ENCODE data around the gene GPR17. TPM values are rescaled to one million over a fixed set of nuclear protein-coding genes. Genes with fewer than 3 reads are reported as not detected.
A peak's percentile ranks its signal among the peaks of the same experiment; 100 is the strongest.

Gene GPR17
- total and polyA plus RNA-seq, 12 donors: 0.22 to 16.5 (median 0.46) TPM; not detected in 4

GRCh38 chr2:127650041-127650784 is 4.3 kb downstream of the GPR17 start:
- Histone ChIP-seq H3K27me3 (no peaks in the 10 kb centered on the region), H3K4me1 (peaks cover 70 to 99% (median 92%) of the 10 kb centered on the region in 9 donors), H3K4me3 (peak overlapping the region in 1 of 10 donors; percentile 1), H3K36me3 (peaks cover 0 to 47% (median 3%) of the 10 kb centered on the region in 9 donors), H3K9me3 (no peaks in the 10 kb centered on the region), H3K27ac (peak overlapping the region; percentile 31 to 95 (median 83))
- DNase-seq (peak in 1 of 2 donors; percentile 24), ATAC-seq (peak in 1 of 8 donors; percentile 2)
- intact Hi-C loops (cut with DNase I): no loop called here
- 63 to 72% methylated on average over 17 of the region's 17 CpGs for WGBS, 2 donors
- TF ChIP-seq, protein P1, sequence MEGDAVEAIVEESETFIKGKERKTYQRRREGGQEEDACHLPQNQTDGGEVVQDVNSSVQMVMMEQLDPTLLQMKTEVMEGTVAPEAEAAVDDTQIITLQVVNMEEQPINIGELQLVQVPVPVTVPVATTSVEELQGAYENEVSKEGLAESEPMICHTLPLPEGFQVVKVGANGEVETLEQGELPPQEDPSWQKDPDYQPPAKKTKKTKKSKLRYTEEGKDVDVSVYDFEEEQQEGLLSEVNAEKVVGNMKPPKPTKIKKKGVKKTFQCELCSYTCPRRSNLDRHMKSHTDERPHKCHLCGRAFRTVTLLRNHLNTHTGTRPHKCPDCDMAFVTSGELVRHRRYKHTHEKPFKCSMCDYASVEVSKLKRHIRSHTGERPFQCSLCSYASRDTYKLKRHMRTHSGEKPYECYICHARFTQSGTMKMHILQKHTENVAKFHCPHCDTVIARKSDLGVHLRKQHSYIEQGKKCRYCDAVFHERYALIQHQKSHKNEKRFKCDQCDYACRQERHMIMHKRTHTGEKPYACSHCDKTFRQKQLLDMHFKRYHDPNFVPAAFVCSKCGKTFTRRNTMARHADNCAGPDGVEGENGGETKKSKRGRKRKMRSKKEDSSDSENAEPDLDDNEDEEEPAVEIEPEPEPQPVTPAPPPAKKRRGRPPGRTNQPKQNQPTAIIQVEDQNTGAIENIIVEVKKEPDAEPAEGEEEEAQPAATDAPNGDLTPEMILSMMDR (IDR thresholded peaks at IDR 0.05): peak in 4 of 9 donors; percentile 10 to 43 (median 26)

DNA sequence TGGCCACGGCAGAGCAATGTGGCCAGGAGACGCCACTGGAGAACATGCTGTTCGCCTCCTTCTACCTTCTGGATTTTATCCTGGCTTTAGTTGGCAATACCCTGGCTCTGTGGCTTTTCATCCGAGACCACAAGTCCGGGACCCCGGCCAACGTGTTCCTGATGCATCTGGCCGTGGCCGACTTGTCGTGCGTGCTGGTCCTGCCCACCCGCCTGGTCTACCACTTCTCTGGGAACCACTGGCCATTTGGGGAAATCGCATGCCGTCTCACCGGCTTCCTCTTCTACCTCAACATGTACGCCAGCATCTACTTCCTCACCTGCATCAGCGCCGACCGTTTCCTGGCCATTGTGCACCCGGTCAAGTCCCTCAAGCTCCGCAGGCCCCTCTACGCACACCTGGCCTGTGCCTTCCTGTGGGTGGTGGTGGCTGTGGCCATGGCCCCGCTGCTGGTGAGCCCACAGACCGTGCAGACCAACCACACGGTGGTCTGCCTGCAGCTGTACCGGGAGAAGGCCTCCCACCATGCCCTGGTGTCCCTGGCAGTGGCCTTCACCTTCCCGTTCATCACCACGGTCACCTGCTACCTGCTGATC is 4.9 kb downstream of the GPR17 start:
- H3K4me3 ChIP-seq: no peak overlapping the region
- DNase-seq (peak in 1 of 2 donors; percentile 27), ATAC-seq (no peak)
- H3K27me3 ChIP-seq: no peaks in the 10 kb centered on the region
- H3K27ac ChIP-seq: peak overlapping the region; percentile 2 to 95 (median 84)
- TF ChIP-seq, protein P1 (IDR thresholded peaks at IDR 0.05): no peak
- peaks cover 0 to 49% (median 3%) of the 10 kb centered on the region in 9 donors for H3K36me3 ChIP-seq
- intact Hi-C loops (cut with DNase I): no loop called here
- 80 to 82% methylated on average over 28 of the region's 28 CpGs for WGBS, 2 donors
- no peaks in the 10 kb centered on the region for H3K9me3 ChIP-seq
- peaks cover 72 to 99% (median 96%) of the 10 kb centered on the region in 9 donors for H3K4me1 ChIP-seq

GRCh38 chr2:127651381-127651809 is 5.4 kb downstream of the GPR17 start:
- no peak overlapping the region for H3K4me3 ChIP-seq
- TF ChIP-seq, protein P1 (IDR thresholded peaks at IDR 0.05): no peak
- DNase-seq (peak in 1 of 2 donors; percentile 25), ATAC-seq (no peak)
- intact Hi-C loops (cut with DNase I): no loop called here
- H3K27ac ChIP-seq: peak overlapping the region; percentile 42 to 95 (median 84)
- H3K27me3 ChIP-seq: no peaks in the 10 kb centered on the region
- 82 to 83% methylated on average over 29 of the region's 29 CpGs for WGBS, 2 donors
- H3K4me1 ChIP-seq: peaks cover 72 to 99% (median 96%) of the 10 kb centered on the region in 9 donors
- peaks cover 0 to 50% (median 3%) of the 10 kb centered on the region in 9 donors for H3K36me3 ChIP-seq
- H3K9me3 ChIP-seq: no peaks in the 10 kb centered on the region

DNA sequence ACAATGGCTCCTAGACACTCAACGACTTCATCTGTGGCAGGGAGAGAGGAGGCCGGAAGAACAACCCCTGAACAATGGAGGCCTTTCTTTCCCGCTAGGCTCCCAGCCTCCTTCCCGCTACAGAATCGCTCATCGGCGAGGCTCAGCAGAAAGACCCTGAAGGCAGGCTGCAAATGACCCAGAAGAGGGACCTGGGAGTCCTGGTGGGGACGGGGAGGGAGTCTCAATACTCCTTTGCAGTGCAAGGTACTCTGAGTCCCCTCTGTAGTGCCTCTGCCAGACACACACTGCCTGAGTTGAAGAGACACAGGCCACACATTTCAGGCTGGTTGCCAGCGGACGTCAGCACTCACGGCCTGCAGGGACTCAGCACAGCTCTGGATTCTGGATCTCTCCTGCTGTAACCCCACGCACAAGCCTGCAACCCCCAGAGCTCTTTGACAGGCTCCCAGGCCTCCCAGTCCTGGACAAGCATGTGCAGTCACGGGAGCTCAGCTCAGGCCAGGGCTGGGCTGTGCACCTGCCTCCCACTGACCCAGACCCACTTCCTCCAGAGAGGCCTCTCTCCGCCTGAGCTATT is 6.1 kb downstream of the GPR17 start:
- Histone ChIP-seq H3K36me3 (peaks cover 0 to 57% (median 3%) of the 10 kb centered on the region in 9 donors), H3K27me3 (no peaks in the 10 kb centered on the region), H3K4me1 (peaks cover 78 to 99% (median 96%) of the 10 kb centered on the region in 9 donors), H3K4me3 (no peak overlapping the region), H3K27ac (peak overlapping the region; percentile 42 to 95 (median 84)), H3K9me3 (no peaks in the 10 kb centered on the region)
- TF ChIP-seq, protein P1 (IDR thresholded peaks at IDR 0.05): no peak
- ATAC-seq (peak; percentile 66 to 83 (median 79)), DNase-seq (peak; percentile 91 to 95)
- WGBS, 2 donors: 25 to 33% methylated on average over 14 of the region's 14 CpGs
- intact Hi-C loops (cut with DNase I): loop anchor here in 1 of 10 donors (2.0 kb wide), 1 partner anchor 23 kb away; the partner anchor contains the start of gene LIMS2
